LNCAP (cell line): ENCODE measurements around the gene COX4I2.

Experiments used
- TF ChIP-seq, protein P1 (sequence below): fragments of 450-650 bp; IDR thresholded peaks from 2 replicates; pipeline ENCODE4 v1.5.1; 2017; ENCODE audit warnings: mild to moderate bottlenecking

The COX4I2 gene

DNA sequence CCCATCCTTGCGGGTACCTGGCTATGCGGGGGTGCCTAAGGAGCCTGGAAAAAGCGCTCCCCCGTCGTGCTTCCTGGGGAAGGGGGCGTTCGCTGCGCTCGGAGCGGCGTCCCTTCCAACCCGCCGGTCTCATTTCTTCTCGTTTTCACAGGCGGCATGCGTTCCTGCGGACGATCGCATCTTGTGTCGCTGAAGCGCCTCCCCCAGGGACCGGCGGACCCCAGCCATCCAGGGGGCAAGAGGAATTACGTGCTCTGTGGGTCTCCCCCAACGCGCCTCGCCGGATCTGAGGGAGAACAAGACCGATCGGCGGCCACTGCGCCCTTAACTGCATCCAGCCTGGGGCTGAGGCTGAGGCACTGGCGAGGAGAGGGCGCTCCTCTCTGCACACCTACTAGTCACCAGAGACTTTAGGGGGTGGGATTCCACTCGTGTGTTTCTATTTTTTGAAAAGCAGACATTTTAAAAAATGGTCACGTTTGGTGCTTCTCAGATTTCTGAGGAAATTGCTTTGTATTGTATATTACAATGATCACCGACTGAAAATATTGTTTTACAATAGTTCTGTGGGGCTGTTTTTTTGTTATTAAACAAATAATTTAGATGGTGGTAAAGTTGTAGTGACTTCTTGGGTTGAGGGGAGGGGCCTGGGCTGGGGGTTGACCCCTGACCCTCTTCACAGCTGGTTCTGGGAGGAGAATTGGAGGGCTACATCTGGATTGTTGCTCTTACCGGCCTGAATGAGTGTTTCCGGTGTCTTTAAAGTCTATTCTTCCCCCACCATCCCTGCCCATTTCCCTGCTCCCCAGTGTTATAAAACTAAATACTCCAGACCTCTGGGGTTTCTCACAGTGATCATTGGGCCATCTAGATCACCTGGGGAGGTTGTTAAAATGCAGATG lies 31.6 kb upstream of the COX4I2 start:
- TF ChIP-seq, protein P1, sequence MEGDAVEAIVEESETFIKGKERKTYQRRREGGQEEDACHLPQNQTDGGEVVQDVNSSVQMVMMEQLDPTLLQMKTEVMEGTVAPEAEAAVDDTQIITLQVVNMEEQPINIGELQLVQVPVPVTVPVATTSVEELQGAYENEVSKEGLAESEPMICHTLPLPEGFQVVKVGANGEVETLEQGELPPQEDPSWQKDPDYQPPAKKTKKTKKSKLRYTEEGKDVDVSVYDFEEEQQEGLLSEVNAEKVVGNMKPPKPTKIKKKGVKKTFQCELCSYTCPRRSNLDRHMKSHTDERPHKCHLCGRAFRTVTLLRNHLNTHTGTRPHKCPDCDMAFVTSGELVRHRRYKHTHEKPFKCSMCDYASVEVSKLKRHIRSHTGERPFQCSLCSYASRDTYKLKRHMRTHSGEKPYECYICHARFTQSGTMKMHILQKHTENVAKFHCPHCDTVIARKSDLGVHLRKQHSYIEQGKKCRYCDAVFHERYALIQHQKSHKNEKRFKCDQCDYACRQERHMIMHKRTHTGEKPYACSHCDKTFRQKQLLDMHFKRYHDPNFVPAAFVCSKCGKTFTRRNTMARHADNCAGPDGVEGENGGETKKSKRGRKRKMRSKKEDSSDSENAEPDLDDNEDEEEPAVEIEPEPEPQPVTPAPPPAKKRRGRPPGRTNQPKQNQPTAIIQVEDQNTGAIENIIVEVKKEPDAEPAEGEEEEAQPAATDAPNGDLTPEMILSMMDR: no peak

DNA sequence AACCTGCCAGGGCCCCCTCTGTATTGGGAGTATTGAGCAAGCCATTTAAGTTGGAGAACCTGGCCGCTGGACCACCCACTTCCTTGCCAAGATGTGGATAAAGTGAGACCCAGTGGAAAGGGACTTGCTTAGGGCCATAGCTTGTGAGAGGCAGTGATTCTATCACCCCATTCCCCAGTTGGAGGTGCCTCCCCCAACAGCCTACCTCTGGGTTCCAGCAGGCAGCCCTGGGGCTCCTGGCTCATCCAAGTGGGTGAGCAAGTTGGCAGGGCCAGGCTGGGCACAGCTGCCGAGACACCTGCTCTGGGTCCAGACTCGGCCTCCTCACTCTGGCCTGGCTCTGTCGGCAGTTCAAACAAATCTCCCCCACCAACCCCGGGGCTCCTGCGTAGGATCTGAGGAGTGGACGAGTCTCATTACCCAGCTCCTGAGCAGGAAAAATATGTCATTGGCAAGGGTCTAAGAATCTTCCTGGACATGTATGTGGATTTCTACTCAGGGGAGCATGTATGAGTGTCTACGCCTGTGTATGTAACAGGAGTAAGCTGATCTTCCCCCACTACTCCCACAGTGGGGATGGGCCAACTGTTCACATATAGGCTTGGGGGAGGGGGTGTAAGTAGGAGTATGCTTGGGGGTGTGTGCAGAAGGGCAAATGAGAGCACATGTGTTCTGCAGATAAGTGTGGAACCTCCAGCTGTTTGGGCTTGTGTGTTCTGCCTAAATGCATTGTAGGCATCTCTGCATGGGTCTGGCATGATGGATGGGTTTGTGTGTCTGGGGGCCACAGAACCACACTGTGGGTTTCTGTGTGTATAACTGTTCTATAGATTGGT lies 30.7 kb upstream of the COX4I2 start:
- TF ChIP-seq, protein P1: no peak

DNA sequence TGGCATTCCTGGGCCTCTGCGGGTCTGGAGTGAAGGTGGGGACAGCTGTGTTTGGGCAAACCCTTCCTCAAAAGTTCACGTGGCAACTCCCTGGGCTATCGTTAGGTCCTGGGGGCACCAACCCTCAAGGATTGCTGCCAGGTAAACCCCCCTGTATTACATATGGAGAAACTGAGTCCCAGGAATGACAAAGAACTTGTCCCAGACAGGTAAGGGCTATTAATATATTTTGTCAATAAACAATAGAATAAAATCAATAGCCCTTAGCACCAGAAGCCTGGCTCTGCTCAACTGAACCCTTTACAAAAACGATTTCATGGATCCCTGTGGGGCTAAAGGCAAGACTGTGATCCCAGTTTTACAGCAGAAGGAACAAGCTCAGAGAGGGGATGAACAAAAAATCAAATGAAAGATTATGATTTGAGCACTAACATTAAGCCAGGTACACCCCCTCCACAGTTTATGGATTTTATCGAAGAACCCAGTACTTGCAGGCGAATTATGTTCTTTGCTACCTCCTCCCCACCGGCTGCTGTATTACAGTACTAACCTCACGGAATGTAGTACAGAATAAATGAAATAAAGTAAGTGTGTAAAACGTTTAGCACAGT lies 30.0 kb upstream of the COX4I2 start:
- TF ChIP-seq, protein P1: no peak

GRCh38 chr20:31608251-31608945 lies 29.3 kb upstream of the COX4I2 start:
- TF ChIP-seq, protein P1: no peak

- TF ChIP-seq, protein P1: no peak
Measured at GRCh38 chr20:31615416-31615815, 22.3 kb upstream of the COX4I2 start.

DNA sequence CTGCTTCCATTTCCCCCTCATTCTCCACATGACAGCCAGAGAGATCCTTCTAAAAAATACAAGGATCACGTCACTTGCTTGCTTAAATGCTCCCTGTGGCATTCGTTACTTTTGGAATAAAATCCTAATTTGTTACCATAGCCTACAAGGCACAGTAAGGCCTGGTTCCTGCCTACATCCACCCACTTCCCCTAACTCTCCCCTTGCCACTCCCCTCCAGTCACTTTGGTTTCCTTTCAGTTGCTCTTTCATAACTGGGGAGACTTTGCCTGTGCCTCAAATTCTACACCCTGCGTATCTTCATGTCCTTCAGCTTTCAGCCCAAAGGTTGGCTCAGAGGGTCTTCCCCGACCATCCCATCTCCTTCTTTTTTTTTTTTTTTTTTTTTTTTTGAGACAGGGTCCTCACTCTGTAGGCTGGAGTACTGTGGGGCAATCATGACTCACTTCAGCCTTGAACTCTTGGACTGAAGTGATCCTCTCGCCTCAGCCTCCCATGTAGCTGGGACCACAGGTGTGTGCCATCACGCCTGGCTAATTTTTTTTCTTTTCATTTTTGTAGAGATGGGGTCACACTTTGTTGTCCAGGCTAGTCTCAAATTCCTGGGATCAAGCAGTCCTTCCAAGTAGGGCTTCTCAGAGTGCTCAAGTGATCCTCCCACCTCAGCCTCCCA lies 20.1 kb upstream of the COX4I2 start:
- TF ChIP-seq, protein P1: no peak
